ENCODE measurements around the gene BRINP3.

- TF ChIP-seq CTCF (IDR thresholded peaks at IDR 0.05) (no peak), EP300 (IDR thresholded peaks at IDR 0.05) (no peak), POLR2A (IDR thresholded peaks at IDR 0.05) (no peak), POLR2AphosphoS5 (IDR thresholded peaks at IDR 0.05) (no peak)
Measured at GRCh38 chr1:190472494-190472893, 5.2 kb downstream of the BRINP3 start.

All from stomach (tissue), 4 donors.